Astrocyte of the spinal cord (primary cell): ENCODE data around the gene RALGAPB.

Experiments used
- DNase-seq: peaks from one replicate; pipeline ENCODE4 v3.0.0; 2011; ENCODE audit warnings: low read depth, low spot score
- H3K4me3 ChIP-seq: 2 replicates; pipeline ENCODE4 v1.5.1; 2011; ENCODE audit warnings: low read depth, mild to moderate bottlenecking, low read length, moderate library complexity
- in situ Hi-C: cut with HindIII; loops from 2 replicates; pipeline ENCODE4 v1.10.0; 2017; ENCODE audit warnings: low sequenced_read_pairs
- TF ChIP-seq, protein P1 (sequence below): IDR thresholded peaks from 2 replicates; pipeline ENCODE4 v1.5.1; 2012; ENCODE audit warnings: low read depth, mild to moderate bottlenecking, low read length, inconsistent platforms

The RALGAPB gene

DNA sequence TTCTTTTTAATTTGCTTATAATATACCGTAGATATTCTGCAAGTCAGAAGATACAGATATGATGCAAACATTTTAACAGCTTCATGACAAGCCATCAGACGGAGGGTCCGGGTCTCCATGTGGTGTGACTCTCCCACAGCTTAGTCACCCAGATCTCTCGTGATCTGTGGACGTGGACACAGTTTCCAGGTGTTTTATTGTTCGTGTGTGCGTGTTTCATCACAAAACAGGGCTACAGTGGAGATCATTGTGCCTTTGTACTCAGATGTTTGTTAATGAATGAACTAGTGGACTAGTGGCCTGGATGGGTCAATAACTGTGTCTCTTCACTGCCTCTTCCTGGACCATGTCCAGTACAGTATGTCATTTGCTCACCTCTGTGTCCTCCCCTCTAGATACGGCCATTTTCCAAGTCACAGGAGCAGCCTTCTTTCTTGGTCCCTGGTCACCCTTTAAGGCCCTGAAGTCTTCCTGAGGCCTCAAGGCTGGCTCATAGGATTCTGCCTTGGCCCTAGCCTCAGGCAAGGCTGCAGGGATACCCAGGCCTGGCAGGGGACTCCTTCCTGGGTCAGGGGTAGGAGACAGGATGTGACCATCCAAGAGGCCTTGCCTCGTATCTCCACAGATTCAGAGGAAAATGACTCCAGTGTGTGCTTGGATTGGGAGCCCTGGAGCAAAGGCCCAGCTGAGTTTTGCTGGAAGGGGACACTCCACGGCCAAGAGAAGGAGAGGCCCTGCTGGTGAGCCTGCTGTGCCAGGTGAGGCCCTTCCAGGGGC, 112.9 kb downstream of the RALGAPB start:
- in situ Hi-C loops = no loop called here
- DNase-seq = no peak
- H3K4me3 ChIP-seq = no peak overlapping the region
- TF ChIP-seq, protein P1, sequence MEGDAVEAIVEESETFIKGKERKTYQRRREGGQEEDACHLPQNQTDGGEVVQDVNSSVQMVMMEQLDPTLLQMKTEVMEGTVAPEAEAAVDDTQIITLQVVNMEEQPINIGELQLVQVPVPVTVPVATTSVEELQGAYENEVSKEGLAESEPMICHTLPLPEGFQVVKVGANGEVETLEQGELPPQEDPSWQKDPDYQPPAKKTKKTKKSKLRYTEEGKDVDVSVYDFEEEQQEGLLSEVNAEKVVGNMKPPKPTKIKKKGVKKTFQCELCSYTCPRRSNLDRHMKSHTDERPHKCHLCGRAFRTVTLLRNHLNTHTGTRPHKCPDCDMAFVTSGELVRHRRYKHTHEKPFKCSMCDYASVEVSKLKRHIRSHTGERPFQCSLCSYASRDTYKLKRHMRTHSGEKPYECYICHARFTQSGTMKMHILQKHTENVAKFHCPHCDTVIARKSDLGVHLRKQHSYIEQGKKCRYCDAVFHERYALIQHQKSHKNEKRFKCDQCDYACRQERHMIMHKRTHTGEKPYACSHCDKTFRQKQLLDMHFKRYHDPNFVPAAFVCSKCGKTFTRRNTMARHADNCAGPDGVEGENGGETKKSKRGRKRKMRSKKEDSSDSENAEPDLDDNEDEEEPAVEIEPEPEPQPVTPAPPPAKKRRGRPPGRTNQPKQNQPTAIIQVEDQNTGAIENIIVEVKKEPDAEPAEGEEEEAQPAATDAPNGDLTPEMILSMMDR = no peak

DNA sequence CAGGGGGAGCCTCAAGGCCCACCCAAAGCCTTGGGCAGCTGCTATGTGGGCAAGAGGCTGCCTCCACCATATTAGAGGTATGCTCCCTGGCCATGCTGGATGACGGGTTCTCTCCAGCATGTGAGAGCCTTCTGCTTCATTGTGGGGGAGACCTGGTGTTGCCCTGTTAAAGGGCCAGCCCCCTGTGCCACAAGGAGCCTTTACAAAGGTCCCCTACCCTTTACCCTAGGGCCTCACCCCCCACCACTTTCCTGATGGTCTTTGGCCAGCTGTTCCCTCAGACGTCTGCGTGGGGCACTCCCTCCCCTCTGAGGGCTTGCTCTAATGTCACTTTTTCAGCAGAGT, 113.5 kb downstream of the RALGAPB start:
- DNase-seq = no peak
- H3K4me3 ChIP-seq = no peak overlapping the region
- TF ChIP-seq, protein P1 = no peak
- in situ Hi-C loops = no loop called here

DNA sequence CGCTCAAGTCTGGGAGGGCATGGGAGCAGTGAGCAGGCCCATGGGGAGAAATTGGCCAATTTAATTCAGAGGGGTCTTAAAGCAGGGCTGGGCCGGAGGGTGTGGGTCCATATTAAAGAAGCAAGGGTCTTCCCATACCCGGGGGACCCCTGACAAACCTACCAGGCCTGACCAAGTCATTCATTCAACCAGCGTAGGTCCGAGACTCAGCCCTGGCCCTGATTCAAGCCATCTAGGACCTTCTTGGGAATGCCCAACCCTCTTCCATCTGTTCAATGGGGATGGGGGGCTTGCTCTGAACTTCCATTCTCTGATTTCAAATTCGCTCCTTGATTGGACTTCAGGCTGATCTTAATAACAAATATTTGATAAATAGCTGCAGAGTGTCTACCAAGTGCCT, 115.7 kb downstream of the RALGAPB start:
- in situ Hi-C loops = no loop called here
- H3K4me3 ChIP-seq = no peak overlapping the region
- no peak for DNase-seq
- TF ChIP-seq, protein P1 = no peak

DNA sequence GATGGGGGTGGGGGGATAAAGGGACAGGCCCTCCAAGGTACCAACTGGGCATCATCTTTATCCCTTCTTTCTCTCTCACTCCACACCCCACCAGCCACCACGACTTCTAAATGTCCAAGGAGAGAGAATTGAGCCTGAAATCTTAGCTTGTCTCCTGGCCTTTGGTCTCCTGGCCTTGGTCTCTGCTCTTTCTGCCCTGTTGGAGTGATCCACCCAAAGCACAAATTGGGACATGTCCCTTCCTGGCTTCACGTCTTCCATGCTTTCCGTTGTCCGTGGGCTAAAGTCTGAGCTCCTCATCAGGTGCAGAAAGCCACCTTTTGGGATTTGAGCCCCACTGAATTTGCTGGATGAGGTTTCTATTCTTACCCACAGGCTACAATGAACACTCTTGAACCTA, 116.7 kb downstream of the RALGAPB start:
- H3K4me3 ChIP-seq = no peak overlapping the region
- TF ChIP-seq, protein P1 = no peak
- DNase-seq = no peak
- in situ Hi-C loops = no loop called here

DNA sequence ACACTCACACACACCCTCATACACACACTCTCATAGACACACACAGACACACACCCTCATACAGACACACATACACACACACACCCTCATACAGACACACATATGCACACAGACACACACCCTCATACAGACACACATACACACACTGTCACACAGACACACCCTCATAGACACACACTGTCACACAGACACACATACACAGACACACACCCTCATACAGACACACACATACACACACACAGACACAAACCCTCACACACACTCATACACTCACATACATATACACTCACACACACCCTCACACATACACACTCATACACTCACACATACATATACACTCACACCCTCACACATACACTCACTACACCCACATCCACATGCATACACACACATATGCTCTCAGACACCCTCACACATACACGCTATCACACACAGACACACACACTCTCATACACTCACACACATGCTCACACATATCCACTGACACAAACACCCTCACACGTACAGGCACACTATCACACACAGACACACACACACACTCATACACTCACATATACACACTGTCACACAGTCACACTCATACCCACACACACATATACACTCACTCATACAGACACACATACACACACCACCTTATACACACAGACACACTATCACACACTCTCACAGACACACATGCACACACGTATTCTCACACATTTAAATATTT, 117.5 kb downstream of the RALGAPB start:
- TF ChIP-seq, protein P1 = no peak
- DNase-seq = no peak
- in situ Hi-C loops = no loop called here
- no peak overlapping the region for H3K4me3 ChIP-seq

DNA sequence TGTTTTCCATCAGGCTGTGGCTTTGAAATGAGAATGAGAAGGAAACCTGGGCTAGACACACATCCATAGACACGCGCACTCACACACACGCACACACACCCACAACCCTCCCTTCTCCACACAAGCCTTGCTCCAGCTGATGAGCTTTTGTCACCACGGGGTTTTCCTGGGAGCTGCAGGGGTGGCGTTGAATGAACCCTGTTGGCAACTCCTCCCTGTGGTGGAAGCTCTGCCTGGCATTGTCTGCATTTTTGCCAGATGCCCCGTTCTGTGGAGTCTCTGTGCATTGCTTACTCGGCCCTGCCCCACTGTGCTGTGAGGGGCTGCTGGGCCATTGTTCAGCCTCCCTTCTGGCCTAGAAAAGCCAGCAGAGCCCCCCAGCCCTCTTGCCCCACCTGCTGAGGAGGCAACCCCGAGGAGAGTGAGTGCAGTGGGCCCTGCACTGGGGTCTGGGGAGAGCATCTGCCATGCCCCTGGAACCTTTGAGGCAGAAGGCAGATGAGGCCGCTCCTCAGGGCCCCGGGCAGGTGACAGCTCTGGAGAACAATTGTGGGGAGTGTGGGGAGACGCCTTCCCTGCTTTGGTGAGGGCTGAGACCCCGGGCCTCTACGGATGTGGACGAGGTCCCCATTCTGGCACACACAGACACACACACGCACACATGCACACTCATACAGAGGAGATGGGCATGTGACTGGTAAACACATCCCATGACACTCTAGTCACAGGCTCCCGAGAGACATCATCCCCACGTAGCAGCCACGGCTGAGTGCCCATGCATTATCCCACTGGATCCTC, 118.2 kb downstream of the RALGAPB start:
- no peak for DNase-seq
- TF ChIP-seq, protein P1 = no peak
- in situ Hi-C loops = no loop called here

More for the DNA sequence above, 118.2 kb downstream of the RALGAPB start:
- no peak overlapping the region for H3K4me3 ChIP-seq
